Measurements from ENCODE around the gene AKNA.

DNA sequence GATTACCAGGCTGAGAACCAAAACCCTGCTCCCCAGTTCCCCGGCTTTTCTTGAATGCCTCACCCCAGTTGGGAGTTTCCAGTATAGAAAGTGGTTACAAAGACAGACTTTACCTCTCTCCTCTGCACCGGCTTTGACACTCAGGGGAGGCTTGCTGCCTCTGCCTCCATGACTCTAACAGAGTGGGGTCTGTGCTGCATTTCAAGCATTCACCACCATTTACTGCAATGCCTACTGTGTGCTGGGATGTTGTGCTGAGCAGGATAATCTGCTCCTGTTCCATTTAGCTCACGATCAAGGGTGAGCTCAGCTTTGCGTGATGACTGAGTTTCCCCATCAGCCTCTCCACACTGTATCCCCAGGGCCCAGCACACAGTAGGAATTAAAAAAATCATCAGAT, 39.9 kb upstream of the AKNA start:
- TF ChIP-seq CTCF (IDR thresholded peaks at IDR 0.05): no peak
- no peak for TF ChIP-seq POLR2A (IDR thresholded peaks at IDR 0.05)
- no peak for TF ChIP-seq POLR2AphosphoS5 (IDR thresholded peaks at IDR 0.05)
